ENCODE measurements around the gene RNF4.
"Not testable (repeated sequence)": the region's sequence is repeated elsewhere in the genome, so short reads cannot be mapped to it uniquely, and the experiment has no call there.

Gene RNF4

DNA sequence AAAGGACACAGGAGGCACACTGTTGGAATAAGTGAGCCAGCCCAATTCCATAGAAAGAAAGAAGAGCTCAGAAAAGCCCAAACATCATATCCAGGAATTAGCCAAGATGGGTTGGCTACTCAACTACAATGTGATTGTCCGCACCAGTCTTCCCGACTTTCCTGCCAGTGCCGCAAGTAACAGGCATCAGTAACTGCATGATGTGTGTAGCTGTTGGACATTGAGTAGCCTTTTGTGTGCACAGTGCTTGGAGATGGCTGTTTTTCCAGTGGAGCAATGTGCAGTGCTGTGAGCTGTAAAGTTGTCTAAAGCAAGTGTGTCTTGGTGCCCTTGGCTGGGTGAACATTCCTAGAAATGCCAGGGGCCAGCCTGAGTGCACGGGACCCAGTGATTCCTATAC is 38.4 kb downstream of the RNF4 start:
- DNase-seq (ENCODE audit: low read depth): no peak
- H3K4me3 ChIP-seq (ENCODE audit: low read depth, low read length): no peak overlapping the region
- TF ChIP-seq POLR2A (IDR thresholded peaks at IDR 0.05; ENCODE audit: extremely low read depth, insufficient read length): no peak
- TF ChIP-seq, protein P1, sequence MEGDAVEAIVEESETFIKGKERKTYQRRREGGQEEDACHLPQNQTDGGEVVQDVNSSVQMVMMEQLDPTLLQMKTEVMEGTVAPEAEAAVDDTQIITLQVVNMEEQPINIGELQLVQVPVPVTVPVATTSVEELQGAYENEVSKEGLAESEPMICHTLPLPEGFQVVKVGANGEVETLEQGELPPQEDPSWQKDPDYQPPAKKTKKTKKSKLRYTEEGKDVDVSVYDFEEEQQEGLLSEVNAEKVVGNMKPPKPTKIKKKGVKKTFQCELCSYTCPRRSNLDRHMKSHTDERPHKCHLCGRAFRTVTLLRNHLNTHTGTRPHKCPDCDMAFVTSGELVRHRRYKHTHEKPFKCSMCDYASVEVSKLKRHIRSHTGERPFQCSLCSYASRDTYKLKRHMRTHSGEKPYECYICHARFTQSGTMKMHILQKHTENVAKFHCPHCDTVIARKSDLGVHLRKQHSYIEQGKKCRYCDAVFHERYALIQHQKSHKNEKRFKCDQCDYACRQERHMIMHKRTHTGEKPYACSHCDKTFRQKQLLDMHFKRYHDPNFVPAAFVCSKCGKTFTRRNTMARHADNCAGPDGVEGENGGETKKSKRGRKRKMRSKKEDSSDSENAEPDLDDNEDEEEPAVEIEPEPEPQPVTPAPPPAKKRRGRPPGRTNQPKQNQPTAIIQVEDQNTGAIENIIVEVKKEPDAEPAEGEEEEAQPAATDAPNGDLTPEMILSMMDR (IDR thresholded peaks at IDR 0.05; ENCODE audit: low read depth, low read length): no peak
- TF ChIP-seq MYC (IDR thresholded peaks at IDR 0.05; ENCODE audit: low read depth, low read length): no peak
- TF ChIP-seq, protein P2, sequence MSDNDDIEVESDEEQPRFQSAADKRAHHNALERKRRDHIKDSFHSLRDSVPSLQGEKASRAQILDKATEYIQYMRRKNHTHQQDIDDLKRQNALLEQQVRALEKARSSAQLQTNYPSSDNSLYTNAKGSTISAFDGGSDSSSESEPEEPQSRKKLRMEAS (IDR thresholded peaks at IDR 0.05; ENCODE audit: low read depth, low read length): no peak

DNA sequence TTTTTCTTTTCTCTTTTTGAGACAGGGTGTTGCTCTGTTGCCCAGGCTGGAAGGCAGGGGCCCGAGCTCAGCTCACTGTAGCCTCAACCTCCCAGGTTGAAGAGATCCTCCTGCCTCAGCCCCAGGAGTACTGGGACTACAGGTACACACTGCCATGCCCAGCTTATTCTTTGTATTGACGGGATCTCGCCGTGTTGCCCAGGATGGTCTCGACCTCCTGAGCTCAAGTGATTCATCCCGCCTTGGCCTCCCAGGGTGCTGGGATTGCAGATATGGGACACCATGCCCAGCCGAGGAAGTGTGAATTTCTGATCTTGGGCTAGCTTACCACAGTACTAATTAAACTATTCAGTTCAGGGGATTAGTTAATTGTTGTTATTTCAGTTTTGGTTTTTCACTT is 38.9 kb downstream of the RNF4 start:
- no peak overlapping the region for H3K4me3 ChIP-seq (ENCODE audit: low read depth, low read length)
- DNase-seq (ENCODE audit: low read depth): no peak
- TF ChIP-seq, protein P2 (IDR thresholded peaks at IDR 0.05; ENCODE audit: low read depth, low read length): no peak
- TF ChIP-seq POLR2A (IDR thresholded peaks at IDR 0.05; ENCODE audit: extremely low read depth, insufficient read length) (no peak), MYC (IDR thresholded peaks at IDR 0.05; ENCODE audit: low read depth, low read length) (no peak)
- TF ChIP-seq, protein P1 (IDR thresholded peaks at IDR 0.05; ENCODE audit: low read depth, low read length): no peak

DNA sequence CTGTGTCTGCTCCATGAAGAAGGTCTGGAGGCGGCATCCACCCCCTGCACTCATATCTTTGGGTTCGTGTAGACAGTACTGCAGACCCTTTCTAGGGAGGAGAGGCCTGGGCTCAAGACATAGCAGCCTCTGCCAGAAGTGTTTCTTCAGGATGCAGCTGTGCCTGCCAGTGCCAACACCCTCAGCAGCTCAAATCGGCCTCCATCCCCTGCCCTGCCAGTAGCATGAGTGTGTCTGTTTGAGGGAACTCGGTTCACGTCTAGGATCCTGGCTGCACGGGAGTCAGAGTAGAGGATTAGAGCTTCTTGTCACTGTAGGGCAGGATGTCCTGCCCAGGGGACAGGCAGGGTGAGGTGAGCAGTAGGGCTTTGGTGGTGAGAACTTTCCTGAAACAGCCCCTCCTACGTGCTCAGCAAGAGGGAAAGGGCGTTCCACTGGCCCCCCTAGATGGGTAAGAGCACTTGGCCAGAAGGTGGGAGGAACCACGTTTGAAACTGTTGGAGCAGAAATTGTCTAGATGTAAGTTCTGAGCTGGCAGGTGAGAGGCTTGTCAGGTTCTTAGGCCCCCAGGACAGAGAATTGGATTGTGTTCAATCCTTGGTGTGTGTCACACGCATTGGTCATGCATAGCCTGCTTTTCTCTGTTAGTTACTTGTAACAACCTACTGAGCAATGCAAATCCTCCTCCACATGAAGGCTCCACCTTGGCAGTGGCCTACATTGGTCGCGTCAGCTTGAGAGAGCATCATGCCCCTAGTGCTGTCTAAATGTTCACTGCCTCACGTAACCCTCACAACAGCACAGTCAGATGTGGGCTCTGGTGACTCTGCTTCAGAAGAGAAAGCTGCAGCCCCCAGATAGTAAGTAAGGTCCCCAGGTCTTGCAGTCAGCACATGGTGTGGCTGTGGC is 41.7 kb downstream of the RNF4 start:
- no peak overlapping the region for H3K4me3 ChIP-seq (ENCODE audit: low read depth, low read length)
- TF ChIP-seq MYC (IDR thresholded peaks at IDR 0.05; ENCODE audit: low read depth, low read length) (no peak), POLR2A (IDR thresholded peaks at IDR 0.05; ENCODE audit: extremely low read depth, insufficient read length) (no peak)
- TF ChIP-seq, protein P2 (IDR thresholded peaks at IDR 0.05; ENCODE audit: low read depth, low read length): no peak
- TF ChIP-seq, protein P1 (IDR thresholded peaks at IDR 0.05; ENCODE audit: low read depth, low read length): no peak
- no peak for DNase-seq (ENCODE audit: low read depth)

DNA sequence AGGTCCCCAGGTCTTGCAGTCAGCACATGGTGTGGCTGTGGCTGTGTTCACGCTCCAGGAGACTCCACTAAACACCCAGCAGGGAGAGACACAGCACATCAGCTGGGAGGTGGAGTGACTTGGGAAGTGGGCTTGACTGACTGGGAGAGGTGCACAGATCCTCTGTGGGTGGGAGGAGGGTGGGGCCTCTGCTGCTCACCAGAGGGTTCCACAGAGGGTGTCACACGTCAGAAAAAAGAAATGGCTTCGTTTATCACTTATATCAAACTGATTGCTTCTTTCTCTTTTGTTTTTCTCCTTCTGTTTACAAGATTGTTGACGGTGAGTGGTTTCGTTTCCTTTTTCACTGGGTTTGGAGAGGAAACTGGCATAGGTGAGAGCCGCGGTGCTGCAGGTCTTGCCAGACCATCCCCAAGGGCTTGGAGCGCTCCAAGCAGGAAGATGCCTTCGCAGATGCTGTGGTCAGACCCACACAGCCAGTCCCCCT is 42.8 kb downstream of the RNF4 start:
- no peak for TF ChIP-seq MYC (IDR thresholded peaks at IDR 0.05; ENCODE audit: low read depth, low read length)
- no peak for TF ChIP-seq POLR2A (IDR thresholded peaks at IDR 0.05; ENCODE audit: extremely low read depth, insufficient read length)
- TF ChIP-seq, protein P1 (IDR thresholded peaks at IDR 0.05; ENCODE audit: low read depth, low read length): no peak
- TF ChIP-seq, protein P2 (IDR thresholded peaks at IDR 0.05; ENCODE audit: low read depth, low read length): no peak
- no peak for DNase-seq (ENCODE audit: low read depth)
- no peak overlapping the region for H3K4me3 ChIP-seq (ENCODE audit: low read depth, low read length)

DNA sequence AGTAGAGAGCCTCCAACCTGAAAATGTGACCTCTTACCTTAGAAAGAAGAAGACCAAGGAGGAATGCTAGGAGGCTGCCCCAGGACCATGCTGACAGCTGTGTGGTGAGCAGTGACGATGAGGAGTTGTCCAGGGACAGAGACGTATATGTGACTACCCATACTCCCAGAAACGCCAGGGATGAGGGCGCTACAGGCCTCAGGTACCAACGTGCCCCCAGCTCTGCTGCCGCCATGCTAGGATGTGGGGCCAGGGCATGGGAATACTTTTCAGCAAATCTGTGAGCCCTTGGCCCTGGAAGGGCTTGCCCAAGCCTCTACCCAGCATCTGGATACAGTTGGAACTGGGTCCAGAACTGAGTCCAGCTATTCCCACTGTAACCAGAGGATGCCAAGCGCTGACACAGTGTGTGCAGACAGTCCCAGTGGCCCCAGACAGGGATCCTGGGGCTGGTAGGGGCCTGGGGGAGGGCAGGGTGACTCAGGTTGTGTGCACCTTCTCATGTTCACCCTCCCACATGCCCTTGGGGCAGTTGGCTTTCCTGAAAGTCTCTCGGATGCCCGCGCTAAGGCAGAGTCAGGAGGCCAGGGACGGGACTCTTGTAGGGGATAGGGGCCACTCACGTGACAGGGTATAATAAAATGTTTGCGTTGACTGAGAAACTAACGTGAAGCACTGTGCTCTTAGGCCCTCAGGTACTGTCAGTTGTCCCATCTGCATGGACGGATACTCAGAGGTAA is 43.7 kb downstream of the RNF4 start:
- no peak for DNase-seq (ENCODE audit: low read depth)
- no peak overlapping the region for H3K4me3 ChIP-seq (ENCODE audit: low read depth, low read length)
- TF ChIP-seq, protein P2 (IDR thresholded peaks at IDR 0.05; ENCODE audit: low read depth, low read length): no peak
- no peak for TF ChIP-seq MYC (IDR thresholded peaks at IDR 0.05; ENCODE audit: low read depth, low read length)
- TF ChIP-seq POLR2A (IDR thresholded peaks at IDR 0.05; ENCODE audit: extremely low read depth, insufficient read length): no peak

DNA sequence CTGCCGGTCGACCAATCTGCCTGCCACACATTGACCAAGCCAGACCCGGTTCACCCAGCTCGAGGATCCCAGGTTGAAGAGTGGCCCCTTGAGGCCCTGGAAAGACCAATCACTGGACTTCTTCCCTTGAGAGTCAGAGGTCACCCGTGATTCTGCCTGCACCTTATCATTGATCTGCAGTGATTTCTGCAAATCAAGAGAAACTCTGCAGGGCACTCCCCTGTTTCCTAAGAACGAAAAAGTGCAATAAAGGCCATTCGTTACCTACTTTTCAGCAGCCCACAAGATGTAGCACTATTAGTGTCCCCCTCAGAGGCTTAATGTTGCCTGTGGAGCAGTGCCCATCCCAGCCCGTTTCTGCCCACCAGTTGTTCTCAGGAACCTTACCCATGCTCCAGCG is 45.3 kb downstream of the RNF4 start:
- not testable (repeated sequence) for DNase-seq (ENCODE audit: low read depth); H3K4me3 ChIP-seq (ENCODE audit: low read depth, low read length)

DNA sequence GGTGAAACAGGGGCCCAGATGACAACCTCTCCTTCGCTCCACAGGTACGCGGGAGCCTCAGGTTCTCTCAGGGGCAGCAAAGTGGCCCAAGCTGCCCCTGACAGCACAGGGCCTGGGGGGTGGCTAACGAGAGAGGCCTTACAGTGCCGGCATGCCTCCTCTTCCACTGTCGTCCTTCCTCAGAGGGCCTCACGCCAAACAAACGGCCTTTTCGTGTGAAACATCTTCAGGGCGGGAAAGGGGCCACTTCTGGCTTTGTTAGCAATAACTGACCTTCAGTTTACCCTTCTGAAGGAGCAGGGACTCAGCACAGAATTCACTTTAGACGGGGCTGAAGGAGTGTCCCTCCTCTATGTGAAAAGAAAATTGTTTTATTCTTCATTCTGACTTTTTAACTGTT is 46.0 kb downstream of the RNF4 start:
- not testable (repeated sequence) for DNase-seq (ENCODE audit: low read depth); H3K4me3 ChIP-seq (ENCODE audit: low read depth, low read length)
